Measurements from ENCODE around the gene NAPEPLD. TPM values are rescaled to one million over a fixed set of nuclear protein-coding genes. Genes with fewer than 3 reads are reported as not detected.

Gene NAPEPLD
- polyA plus RNA-seq, 1 donor (not counting 4 experiments of a cell fraction or from before 2014, with no cell fraction given) = 3.8 TPM

GRCh38 chr7:103077318-103077717 is 71.6 kb downstream of the NAPEPLD start:
- no peak for FAIRE-seq
- Histone ChIP-seq H3K79me2 (ENCODE audit: control insufficient read depth, insufficient read depth, low read length) (peaks cover 36% of the 10 kb centered on the region), H3K4me2 (ENCODE audit: control insufficient read depth, extremely low read depth, insufficient read depth, low read depth, low read length) (no peak overlapping the region)

GRCh38 chr7:103076764-103077163 is 72.1 kb downstream of the NAPEPLD start:
- no peak for FAIRE-seq
- dilution Hi-C loops (cut with MboI; ENCODE audit: extremely low pct_ligation_motif_present, low sequenced_read_pairs) = no loop called here

More at GRCh38 chr7:103077318-103077717, 71.6 kb downstream of the NAPEPLD start:
- H2AFZ ChIP-seq (ENCODE audit: control insufficient read depth, low read length) = no peak overlapping the region
- H3K9ac ChIP-seq (ENCODE audit: control insufficient read depth, extremely low read depth, insufficient read depth, low read length) = no peak overlapping the region
- H3K36me3 ChIP-seq (ENCODE audit: control insufficient read depth in 2 of 2, extremely low read depth in 1 of 2, insufficient read depth in 2 of 2, low read length in 2 of 2) = peaks cover 0 to 2% of the 10 kb centered on the region in 2 experiments
- dilution Hi-C loops (cut with MboI; ENCODE audit: extremely low pct_ligation_motif_present, low sequenced_read_pairs) = no loop called here
- H3K4me1 ChIP-seq (ENCODE audit: control insufficient read depth, extremely low read depth, insufficient read depth, low read length) = peaks cover 13% of the 10 kb centered on the region
- H3K9me1 ChIP-seq (ENCODE audit: control insufficient read depth, extremely low read depth, insufficient read depth, low read length) = peaks cover 3% of the 10 kb centered on the region
- no peaks in the 10 kb centered on the region for H3K27me3 ChIP-seq (ENCODE audit: control insufficient read depth, extremely low read depth, insufficient read depth, low read length)
- H3K9me3 ChIP-seq (ENCODE audit: control insufficient read depth, low read depth, low read length) = no peaks in the 10 kb centered on the region
- TF ChIP-seq CTCF (optimal IDR thresholded peaks at IDR 0.05 in 1 of 3, IDR thresholded peaks at IDR 0.05 in 1 of 3, conservative IDR thresholded peaks at IDR 0.05 in 1 of 3; ENCODE audit: extremely low read depth in 1 of 3, insufficient read depth in 2 of 3, low read length in 3 of 3) = no peak
- TF ChIP-seq EZH2 (IDR thresholded peaks at IDR 0.05; ENCODE audit: low read length) = no peak
- no peak overlapping the region for H3K27ac ChIP-seq (ENCODE audit: control insufficient read depth, insufficient read depth, low read length)
- DNase-seq (ENCODE audit: low read depth, low spot score) = no peak
- no peaks in the 10 kb centered on the region for H4K20me1 ChIP-seq (ENCODE audit: control insufficient read depth, extremely low read depth, insufficient read depth, low read length)
- H3K4me3 ChIP-seq (ENCODE audit: control insufficient read depth in 2 of 3, extremely low read depth in 1 of 3, insufficient read depth in 2 of 3, low read depth in 1 of 3, low read length in 3 of 3) = no peak overlapping the region

More at GRCh38 chr7:103076764-103077163, 72.1 kb downstream of the NAPEPLD start:
- DNase-seq (ENCODE audit: low read depth, low spot score) = no peak
- peaks cover 0 to 2% of the 10 kb centered on the region in 2 experiments for H3K36me3 ChIP-seq (ENCODE audit: control insufficient read depth in 2 of 2, extremely low read depth in 1 of 2, insufficient read depth in 2 of 2, low read length in 2 of 2)
- H3K9ac ChIP-seq (ENCODE audit: control insufficient read depth, extremely low read depth, insufficient read depth, low read length) = no peak overlapping the region
- TF ChIP-seq EZH2 (IDR thresholded peaks at IDR 0.05; ENCODE audit: low read length) (no peak), CTCF (optimal IDR thresholded peaks at IDR 0.05 in 1 of 3, IDR thresholded peaks at IDR 0.05 in 1 of 3, conservative IDR thresholded peaks at IDR 0.05 in 1 of 3; ENCODE audit: extremely low read depth in 1 of 3, insufficient read depth in 2 of 3, low read length in 3 of 3) (no peak)
- no peaks in the 10 kb centered on the region for H3K9me3 ChIP-seq (ENCODE audit: control insufficient read depth, low read depth, low read length)
- no peak overlapping the region for H3K27ac ChIP-seq (ENCODE audit: control insufficient read depth, insufficient read depth, low read length)
- no peaks in the 10 kb centered on the region for H4K20me1 ChIP-seq (ENCODE audit: control insufficient read depth, extremely low read depth, insufficient read depth, low read length)
- H3K79me2 ChIP-seq (ENCODE audit: control insufficient read depth, insufficient read depth, low read length) = peaks cover 36% of the 10 kb centered on the region
- H3K9me1 ChIP-seq (ENCODE audit: control insufficient read depth, extremely low read depth, insufficient read depth, low read length) = peaks cover 3% of the 10 kb centered on the region
- H3K4me3 ChIP-seq (ENCODE audit: control insufficient read depth in 2 of 3, extremely low read depth in 1 of 3, insufficient read depth in 2 of 3, low read depth in 1 of 3, low read length in 3 of 3) = no peak overlapping the region
- H2AFZ ChIP-seq (ENCODE audit: control insufficient read depth, low read length) = no peak overlapping the region
- H3K4me1 ChIP-seq (ENCODE audit: control insufficient read depth, extremely low read depth, insufficient read depth, low read length) = peaks cover 13% of the 10 kb centered on the region
- H3K4me2 ChIP-seq (ENCODE audit: control insufficient read depth, extremely low read depth, insufficient read depth, low read depth, low read length) = no peak overlapping the region
- no peaks in the 10 kb centered on the region for H3K27me3 ChIP-seq (ENCODE audit: control insufficient read depth, extremely low read depth, insufficient read depth, low read length)
